ENCODE data around the gene SLC30A2. TPM values are rescaled to one million over a fixed set of nuclear protein-coding genes. Genes with fewer than 3 reads are reported as not detected.

Gene SLC30A2
- total and polyA plus RNA-seq, 9 of the 15 experiments (the other 6 are each of a cell fraction or from before 2014, with no cell fraction given): 0.01 to 0.18 (median 0.06) TPM; not detected in 3

DNA sequence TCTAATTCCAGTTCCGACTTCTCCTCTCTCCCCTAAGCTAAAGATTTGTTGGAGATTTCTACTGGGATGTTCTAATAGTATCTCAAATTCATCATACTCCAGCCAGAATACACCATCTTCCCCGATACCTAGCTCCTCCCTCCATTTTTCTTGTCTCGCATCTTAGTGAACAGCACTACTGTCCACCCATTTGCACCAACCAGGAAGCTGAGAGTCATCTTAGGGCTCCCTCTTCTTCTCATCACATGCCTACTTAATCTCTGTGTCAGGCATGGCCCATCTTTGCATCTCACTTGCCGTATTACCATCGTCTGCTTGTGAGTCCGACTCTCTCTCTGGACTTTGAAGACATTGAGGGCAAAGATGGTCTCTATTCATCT lies 25.0 kb upstream of the SLC30A2 start:
- H3K27me3 ChIP-seq (ENCODE audit: control insufficient read depth in 2 of 2, insufficient read depth in 2 of 2, low read length in 2 of 2): no peaks in the 10 kb centered on the region
- H3K9me1 ChIP-seq (ENCODE audit: control insufficient read depth, insufficient read depth, low read length): no peaks in the 10 kb centered on the region
- H3K27ac ChIP-seq (ENCODE audit: extremely low read depth, low read depth, low read length): peak overlapping the region; percentile 97
- no peaks in the 10 kb centered on the region for H3K36me3 ChIP-seq (ENCODE audit: control insufficient read depth, insufficient read depth, low read length)
- H4K20me1 ChIP-seq (replicated peaks; ENCODE audit: control insufficient read depth, insufficient read depth, low read length): no peaks in the 10 kb centered on the region
- in situ Hi-C loops (cut with MboI): no loop called here
- H3K4me3 ChIP-seq: no peak overlapping the region
- FAIRE-seq (no peak), ATAC-seq (peak; percentile 9; the same call in 2 of the 3 replicates), DNase-seq (ENCODE audit: extremely low read depth in 1 of 4, low spot score in 3 of 4) (peak in 3 of 4 experiments; percentile 50 to 55 (median 55))
- H2AFZ ChIP-seq (ENCODE audit: low read depth, low read length): peak overlapping the region; percentile 91
- CTCF ChIA-PET (ENCODE audit: low intra/inter-chr PET ratio): no interaction called here
- BruUV-seq (replicated peaks): no TSS peak
- intact Hi-C loops (cut with micrococcal nuclease): loop anchor here (1.0 to 2.0 kb wide), 2 partner anchors 26 to 35 kb away; no protein-coding TSS in a partner anchor
- H3K79me2 ChIP-seq (ENCODE audit: control insufficient read depth, insufficient read depth, low read length): no peaks in the 10 kb centered on the region
- POLR2A ChIA-PET: interaction anchor here (0.6 to 2.1 kb wide), 20 partner anchors 9 to 214 kb away, joined by 3 to 33 read pairs (median 4); no protein-coding TSS in a partner anchor
- H3K4me2 ChIP-seq (ENCODE audit: insufficient read depth, low read length): peak overlapping the region; percentile 71
- no peaks in the 10 kb centered on the region for H3K9me3 ChIP-seq (replicated peaks; ENCODE audit: control insufficient read depth, insufficient read depth, low read depth, low read length)
- WGBS (ENCODE audit: insufficient coverage, low coverage, missing lambda C conversion rate): 25% methylated on average over 6 of the region's 6 CpGs
- H3K4me1 ChIP-seq (replicated peaks in 1 of 2; ENCODE audit: control insufficient read depth in 2 of 2, insufficient read depth in 2 of 2, low read length in 2 of 2): peaks cover 58 to 68% of the 10 kb centered on the region in 2 experiments
- H3K9ac ChIP-seq (ENCODE audit: insufficient read depth in 1 of 2, low read depth in 2 of 2, low read length in 2 of 2): peak overlapping the region in 1 of 2 experiments; percentile 54; a peak in 2 of 4 replicates
- no peak for TF ChIP-seq ZNF133 (CRISPR knock-in tag; IDR thresholded peaks at IDR 0.05)
- TF ChIP-seq, protein P1, sequence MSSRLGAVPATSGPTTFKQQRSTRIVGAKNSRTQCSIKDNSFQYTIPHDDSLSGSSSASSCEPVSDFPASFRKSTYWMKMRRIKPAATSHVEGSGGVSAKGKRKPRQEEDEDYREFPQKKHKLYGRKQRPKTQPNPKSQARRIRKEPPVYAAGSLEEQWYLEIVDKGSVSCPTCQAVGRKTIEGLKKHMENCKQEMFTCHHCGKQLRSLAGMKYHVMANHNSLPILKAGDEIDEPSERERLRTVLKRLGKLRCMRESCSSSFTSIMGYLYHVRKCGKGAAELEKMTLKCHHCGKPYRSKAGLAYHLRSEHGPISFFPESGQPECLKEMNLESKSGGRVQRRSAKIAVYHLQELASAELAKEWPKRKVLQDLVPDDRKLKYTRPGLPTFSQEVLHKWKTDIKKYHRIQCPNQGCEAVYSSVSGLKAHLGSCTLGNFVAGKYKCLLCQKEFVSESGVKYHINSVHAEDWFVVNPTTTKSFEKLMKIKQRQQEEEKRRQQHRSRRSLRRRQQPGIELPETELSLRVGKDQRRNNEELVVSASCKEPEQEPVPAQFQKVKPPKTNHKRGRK (tag; IDR thresholded peaks at IDR 0.05): no peak
- TF ChIP-seq, protein P2, sequence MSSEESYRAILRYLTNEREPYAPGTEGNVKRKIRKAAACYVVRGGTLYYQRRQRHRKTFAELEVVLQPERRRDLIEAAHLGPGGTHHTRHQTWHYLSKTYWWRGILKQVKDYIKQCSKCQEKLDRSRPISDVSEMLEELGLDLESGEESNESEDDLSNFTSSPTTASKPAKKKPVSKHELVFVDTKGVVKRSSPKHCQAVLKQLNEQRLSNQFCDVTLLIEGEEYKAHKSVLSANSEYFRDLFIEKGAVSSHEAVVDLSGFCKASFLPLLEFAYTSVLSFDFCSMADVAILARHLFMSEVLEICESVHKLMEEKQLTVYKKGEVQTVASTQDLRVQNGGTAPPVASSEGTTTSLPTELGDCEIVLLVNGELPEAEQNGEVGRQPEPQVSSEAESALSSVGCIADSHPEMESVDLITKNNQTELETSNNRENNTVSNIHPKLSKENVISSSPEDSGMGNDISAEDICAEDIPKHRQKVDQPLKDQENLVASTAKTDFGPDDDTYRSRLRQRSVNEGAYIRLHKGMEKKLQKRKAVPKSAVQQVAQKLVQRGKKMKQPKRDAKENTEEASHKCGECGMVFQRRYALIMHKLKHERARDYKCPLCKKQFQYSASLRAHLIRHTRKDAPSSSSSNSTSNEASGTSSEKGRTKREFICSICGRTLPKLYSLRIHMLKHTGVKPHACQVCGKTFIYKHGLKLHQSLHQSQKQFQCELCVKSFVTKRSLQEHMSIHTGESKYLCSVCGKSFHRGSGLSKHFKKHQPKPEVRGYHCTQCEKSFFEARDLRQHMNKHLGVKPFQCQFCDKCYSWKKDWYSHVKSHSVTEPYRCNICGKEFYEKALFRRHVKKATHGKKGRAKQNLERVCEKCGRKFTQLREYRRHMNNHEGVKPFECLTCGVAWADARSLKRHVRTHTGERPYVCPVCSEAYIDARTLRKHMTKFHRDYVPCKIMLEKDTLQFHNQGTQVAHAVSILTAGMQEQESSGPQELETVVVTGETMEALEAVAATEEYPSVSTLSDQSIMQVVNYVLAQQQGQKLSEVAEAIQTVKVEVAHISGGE (CRISPR knock-in tag; IDR thresholded peaks at IDR 0.05): no peak
- TF ChIP-seq ZBTB1 (CRISPR knock-in tag; IDR thresholded peaks at IDR 0.05; ENCODE audit: borderline replicate concordance, low read depth): no peak
- TF ChIP-seq, protein P3, sequence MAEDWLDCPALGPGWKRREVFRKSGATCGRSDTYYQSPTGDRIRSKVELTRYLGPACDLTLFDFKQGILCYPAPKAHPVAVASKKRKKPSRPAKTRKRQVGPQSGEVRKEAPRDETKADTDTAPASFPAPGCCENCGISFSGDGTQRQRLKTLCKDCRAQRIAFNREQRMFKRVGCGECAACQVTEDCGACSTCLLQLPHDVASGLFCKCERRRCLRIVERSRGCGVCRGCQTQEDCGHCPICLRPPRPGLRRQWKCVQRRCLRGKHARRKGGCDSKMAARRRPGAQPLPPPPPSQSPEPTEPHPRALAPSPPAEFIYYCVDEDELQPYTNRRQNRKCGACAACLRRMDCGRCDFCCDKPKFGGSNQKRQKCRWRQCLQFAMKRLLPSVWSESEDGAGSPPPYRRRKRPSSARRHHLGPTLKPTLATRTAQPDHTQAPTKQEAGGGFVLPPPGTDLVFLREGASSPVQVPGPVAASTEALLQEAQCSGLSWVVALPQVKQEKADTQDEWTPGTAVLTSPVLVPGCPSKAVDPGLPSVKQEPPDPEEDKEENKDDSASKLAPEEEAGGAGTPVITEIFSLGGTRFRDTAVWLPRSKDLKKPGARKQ (CRISPR knock-in tag; IDR thresholded peaks at IDR 0.05): no peak
- no peak for TF ChIP-seq NONO (IDR thresholded peaks at IDR 0.05; ENCODE audit: low read depth in 2 of 2, low read length in 1 of 2)
- TF ChIP-seq TRIM28 (IDR thresholded peaks at IDR 0.05): no peak
- TF ChIP-seq GABPA (tag; conservative IDR thresholded peaks at IDR 0.05; ENCODE audit: low read depth): 0 out of 2 replicates have a peak, but pooled peaks have one; percentile 2
- TF ChIP-seq ETV1 (tag; conservative IDR thresholded peaks at IDR 0.05; ENCODE audit: low read depth): no peak
- TF ChIP-seq, protein P4, sequence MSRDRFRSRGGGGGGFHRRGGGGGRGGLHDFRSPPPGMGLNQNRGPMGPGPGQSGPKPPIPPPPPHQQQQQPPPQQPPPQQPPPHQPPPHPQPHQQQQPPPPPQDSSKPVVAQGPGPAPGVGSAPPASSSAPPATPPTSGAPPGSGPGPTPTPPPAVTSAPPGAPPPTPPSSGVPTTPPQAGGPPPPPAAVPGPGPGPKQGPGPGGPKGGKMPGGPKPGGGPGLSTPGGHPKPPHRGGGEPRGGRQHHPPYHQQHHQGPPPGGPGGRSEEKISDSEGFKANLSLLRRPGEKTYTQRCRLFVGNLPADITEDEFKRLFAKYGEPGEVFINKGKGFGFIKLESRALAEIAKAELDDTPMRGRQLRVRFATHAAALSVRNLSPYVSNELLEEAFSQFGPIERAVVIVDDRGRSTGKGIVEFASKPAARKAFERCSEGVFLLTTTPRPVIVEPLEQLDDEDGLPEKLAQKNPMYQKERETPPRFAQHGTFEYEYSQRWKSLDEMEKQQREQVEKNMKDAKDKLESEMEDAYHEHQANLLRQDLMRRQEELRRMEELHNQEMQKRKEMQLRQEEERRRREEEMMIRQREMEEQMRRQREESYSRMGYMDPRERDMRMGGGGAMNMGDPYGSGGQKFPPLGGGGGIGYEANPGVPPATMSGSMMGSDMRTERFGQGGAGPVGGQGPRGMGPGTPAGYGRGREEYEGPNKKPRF (IDR thresholded peaks at IDR 0.05; ENCODE audit: low read depth, low read length): no peak
- TF ChIP-seq KAT7 (CRISPR knock-in tag; IDR thresholded peaks at IDR 0.05; ENCODE audit: borderline replicate concordance): no peak
- peak; percentile 20; the same call in 1 of the 2 replicates for TF ChIP-seq PTRF (tag; IDR thresholded peaks at IDR 0.05)
